PC-3 (cell line): ENCODE measurements around the gene RHOT2.

Source experiments
- EZH2 ChIP-seq: fragments of 300-600 bp; sonication (generic); IDR thresholded peaks from one replicate; pipeline ENCODE4 v1.6.1; 2017; ENCODE audit warnings: antibody characterized with exemption, mild to moderate bottlenecking, low read length; ENCODE audit not compliant: unreplicated experiment
- TF ChIP-seq, protein P1 (sequence below): fragments of 300-600 bp; sonication (generic); conservative IDR thresholded peaks from 2 replicates; pipeline ENCODE4 v1.5.1; 2017; ENCODE audit warnings: antibody characterized with exemption, low read depth, mild to moderate bottlenecking, low read length

DNA sequence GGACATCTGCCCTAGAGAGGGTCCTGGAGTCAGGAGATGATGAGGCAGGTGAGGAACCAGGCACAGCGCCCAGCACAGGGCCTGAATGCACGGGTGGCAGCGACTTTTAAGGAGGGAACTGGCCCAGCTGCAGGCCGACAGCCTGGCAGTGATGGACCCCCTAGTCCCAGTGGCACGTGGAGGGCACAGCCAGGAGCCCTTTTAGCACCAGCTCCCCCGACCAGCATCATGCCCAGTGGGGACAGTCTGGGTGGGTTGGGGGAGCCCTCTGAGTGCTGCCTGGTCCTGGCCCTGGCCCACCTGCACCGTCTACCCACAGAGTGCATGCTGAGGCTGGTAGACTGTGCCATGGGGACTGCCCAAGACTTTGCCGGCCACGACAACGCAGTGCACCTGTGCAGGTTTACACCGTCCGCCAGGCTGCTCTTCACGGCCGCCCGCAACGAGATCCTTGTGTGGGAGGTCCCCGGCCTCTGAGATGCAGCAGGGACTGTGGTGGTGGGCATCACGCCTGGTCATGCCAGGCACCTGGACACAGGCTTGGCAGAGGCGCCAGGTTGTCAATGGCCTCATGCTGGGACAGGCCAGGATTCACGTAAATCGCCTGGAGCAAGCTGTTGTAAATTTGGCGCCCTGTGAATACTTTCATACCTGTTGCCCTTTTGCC, 686 bp upstream of the RHOT2 start:
- TF ChIP-seq, protein P1, sequence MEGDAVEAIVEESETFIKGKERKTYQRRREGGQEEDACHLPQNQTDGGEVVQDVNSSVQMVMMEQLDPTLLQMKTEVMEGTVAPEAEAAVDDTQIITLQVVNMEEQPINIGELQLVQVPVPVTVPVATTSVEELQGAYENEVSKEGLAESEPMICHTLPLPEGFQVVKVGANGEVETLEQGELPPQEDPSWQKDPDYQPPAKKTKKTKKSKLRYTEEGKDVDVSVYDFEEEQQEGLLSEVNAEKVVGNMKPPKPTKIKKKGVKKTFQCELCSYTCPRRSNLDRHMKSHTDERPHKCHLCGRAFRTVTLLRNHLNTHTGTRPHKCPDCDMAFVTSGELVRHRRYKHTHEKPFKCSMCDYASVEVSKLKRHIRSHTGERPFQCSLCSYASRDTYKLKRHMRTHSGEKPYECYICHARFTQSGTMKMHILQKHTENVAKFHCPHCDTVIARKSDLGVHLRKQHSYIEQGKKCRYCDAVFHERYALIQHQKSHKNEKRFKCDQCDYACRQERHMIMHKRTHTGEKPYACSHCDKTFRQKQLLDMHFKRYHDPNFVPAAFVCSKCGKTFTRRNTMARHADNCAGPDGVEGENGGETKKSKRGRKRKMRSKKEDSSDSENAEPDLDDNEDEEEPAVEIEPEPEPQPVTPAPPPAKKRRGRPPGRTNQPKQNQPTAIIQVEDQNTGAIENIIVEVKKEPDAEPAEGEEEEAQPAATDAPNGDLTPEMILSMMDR = no peak
- no peak for TF ChIP-seq EZH2
